Hepatocyte (in vitro differentiated cells): ENCODE results near the gene TCF7L2. TPM values are rescaled to one million over a fixed set of nuclear protein-coding genes. Genes with fewer than 3 reads are reported as not detected.

Experiments used
- DNase-seq: peaks from one replicate; pipeline ENCODE4 v3.0.0-alpha.2; 2016; ENCODE audit warnings: low spot score
- H2AFZ ChIP-seq: fragments of 200-600 bp; sonication (generic); 2 replicates; pipeline ENCODE4 v1.6.0; 2016; ENCODE audit warnings: antibody characterized with exemption, mild to moderate bottlenecking
- H3K27ac ChIP-seq: fragments of 200-600 bp; sonication (generic); 2 replicates; pipeline ENCODE4 v1.5.1; 2016; ENCODE audit warnings: mild to moderate bottlenecking
- H3K27me3 ChIP-seq: fragments of 200-600 bp; sonication (generic); 2 replicates; pipeline ENCODE4 v1.6.1; 2016
- H3K36me3 ChIP-seq: fragments of 200-600 bp; sonication (generic); replicated peaks from 2 replicates; pipeline ENCODE4 v1.5.1; 2016; ENCODE audit warnings: low read depth; ENCODE audit not compliant: insufficient read depth
- H3K4me1 ChIP-seq: fragments of 200-600 bp; sonication (generic); 2 replicates; pipeline ENCODE4 v1.5.1; 2016; ENCODE audit warnings: mild to moderate bottlenecking, moderate library complexity; ENCODE audit not compliant: insufficient read depth
- H3K4me2 ChIP-seq: fragments of 200-600 bp; sonication (generic); 2 replicates; pipeline ENCODE4 v1.6.0; 2016
- H3K4me3 ChIP-seq: fragments of 200-600 bp; sonication (generic); 2 replicates; pipeline ENCODE4 v1.5.1; 2016; ENCODE audit warnings: mild to moderate bottlenecking
- H3K79me2 ChIP-seq: fragments of 200-600 bp; sonication (generic); 2 replicates; pipeline ENCODE4 v1.6.0; 2017; ENCODE audit warnings: mild to moderate bottlenecking
- H3K9me2 ChIP-seq: fragments of 200-600 bp; sonication (generic); replicated peaks from 2 replicates; pipeline ENCODE4 v1.6.0; 2017; ENCODE audit warnings: mild to moderate bottlenecking; ENCODE audit not compliant: insufficient read depth
- H3K9me3 ChIP-seq: fragments of 200-600 bp; sonication (generic); 2 replicates; pipeline ENCODE4 v1.5.1; 2016; ENCODE audit warnings: low read depth, mild to moderate bottlenecking
- H4K20me1 ChIP-seq: fragments of 200-600 bp; sonication (generic); 2 replicates; pipeline ENCODE4 v1.6.0; 2016; ENCODE audit warnings: mild to moderate bottlenecking; ENCODE audit not compliant: insufficient read depth, poor library complexity, severe bottlenecking
- CTCF ChIP-seq: fragments of 200-600 bp; sonication (generic); IDR thresholded peaks from 2 replicates; pipeline ENCODE4 v1.5.1; 2016; ENCODE audit warnings: antibody characterized with exemption, mild to moderate bottlenecking; ENCODE audit not compliant: poor library complexity
- EZH2 ChIP-seq: fragments of 200-600 bp; sonication (generic); IDR thresholded peaks from 2 replicates; pipeline ENCODE4 v1.6.1; 2016; ENCODE audit warnings: antibody characterized with exemption, mild to moderate bottlenecking, borderline replicate concordance
- EZH2phosphoT487 ChIP-seq: fragments of 200-600 bp; sonication (generic); IDR thresholded peaks from one replicate; pipeline ENCODE4 v1.6.1; 2018; ENCODE audit warnings: antibody characterized with exemption, mild to moderate bottlenecking, low read depth, moderate library complexity; ENCODE audit not compliant: unreplicated experiment, severe bottlenecking
- WGBS: methylation state at CpG from one replicate; pipeline ENCODE4 v1.1.6; 2016; ENCODE audit warnings: low lambda C conversion rate; ENCODE audit errors: missing lambda C conversion rate; 5-methylcytosine and 5-hydroxymethylcytosine counted together
- polyA plus RNA-seq: library from polyadenylated mRNA; unstranded; fragments of >200 nt; fragmentation: Nextera tagmentation; extraction: Ambion mirVana; gene quantifications from 2 replicates; pipeline ENCODE4 v1.2.1, GENCODE V29; 2016
- total RNA-seq: library from RNA; depleted of rRNA; stranded (reverse); fragments of >200 nt; gene quantifications from 2 replicates; pipeline ENCODE4 v1.2.3, GENCODE V29; 2014

The TCF7L2 gene
- total and polyA plus RNA-seq, 2 experiments from 2014 or later = 14.8 to 28.8 TPM

- DNase-seq = no peak
- TF ChIP-seq EZH2 (no peak), EZH2phosphoT487 (no peak), CTCF (no peak)
- WGBS = 78% methylated on average over 7 of the region's 7 CpGs
- Histone ChIP-seq H3K79me2 (peaks cover 81% of the 10 kb centered on the region), H3K9me2 (no peaks in the 10 kb centered on the region), H3K4me1 (peaks cover 77% of the 10 kb centered on the region), H2AFZ (no peak overlapping the region), H3K4me3 (no peak overlapping the region), H3K9me3 (no peaks in the 10 kb centered on the region), H3K27ac (peak overlapping the region; percentile 90), H4K20me1 (peaks cover 3% of the 10 kb centered on the region), H3K27me3 (no peaks in the 10 kb centered on the region), H3K4me2 (peak overlapping the region; percentile 61), H3K36me3 (no peaks in the 10 kb centered on the region)
Measured at GRCh38 chr10:113061054-113061430, 111.0 kb downstream of the TCF7L2 start.

GRCh38 chr10:113061557-113061956, 111.5 kb downstream of the TCF7L2 start:
- TF ChIP-seq EZH2phosphoT487 (no peak), CTCF (no peak), EZH2 (no peak)
- Histone ChIP-seq H3K4me1 (peaks cover 73% of the 10 kb centered on the region), H3K79me2 (peaks cover 81% of the 10 kb centered on the region), H3K9me2 (no peaks in the 10 kb centered on the region), H3K27me3 (no peaks in the 10 kb centered on the region), H4K20me1 (peaks cover 3% of the 10 kb centered on the region), H3K4me2 (no peak overlapping the region), H3K4me3 (no peak overlapping the region), H2AFZ (no peak overlapping the region), H3K9me3 (no peaks in the 10 kb centered on the region), H3K36me3 (no peaks in the 10 kb centered on the region), H3K27ac (peak overlapping the region; percentile 90)
- DNase-seq = no peak
- 66% methylated on average over 10 of the region's 10 CpGs for WGBS

GRCh38 chr10:113063043-113063967, 113.3 kb downstream of the TCF7L2 start:
- DNase-seq = no peak
- WGBS = 46% methylated on average over 14 of the region's 14 CpGs
- no peak for TF ChIP-seq EZH2phosphoT487
- no peak for TF ChIP-seq EZH2
- no peak for TF ChIP-seq CTCF
- Histone ChIP-seq H3K36me3 (no peaks in the 10 kb centered on the region), H3K9me3 (no peaks in the 10 kb centered on the region), H2AFZ (no peak overlapping the region), H3K79me2 (peaks cover 81% of the 10 kb centered on the region), H3K27ac (peak overlapping the region; percentile 39), H4K20me1 (peaks cover 3% of the 10 kb centered on the region), H3K4me1 (peaks cover 59% of the 10 kb centered on the region), H3K4me3 (no peak overlapping the region), H3K9me2 (no peaks in the 10 kb centered on the region), H3K27me3 (no peaks in the 10 kb centered on the region), H3K4me2 (peak overlapping the region; percentile 21)
